Measurements from ENCODE around the gene PHKG2.

Gene PHKG2

DNA sequence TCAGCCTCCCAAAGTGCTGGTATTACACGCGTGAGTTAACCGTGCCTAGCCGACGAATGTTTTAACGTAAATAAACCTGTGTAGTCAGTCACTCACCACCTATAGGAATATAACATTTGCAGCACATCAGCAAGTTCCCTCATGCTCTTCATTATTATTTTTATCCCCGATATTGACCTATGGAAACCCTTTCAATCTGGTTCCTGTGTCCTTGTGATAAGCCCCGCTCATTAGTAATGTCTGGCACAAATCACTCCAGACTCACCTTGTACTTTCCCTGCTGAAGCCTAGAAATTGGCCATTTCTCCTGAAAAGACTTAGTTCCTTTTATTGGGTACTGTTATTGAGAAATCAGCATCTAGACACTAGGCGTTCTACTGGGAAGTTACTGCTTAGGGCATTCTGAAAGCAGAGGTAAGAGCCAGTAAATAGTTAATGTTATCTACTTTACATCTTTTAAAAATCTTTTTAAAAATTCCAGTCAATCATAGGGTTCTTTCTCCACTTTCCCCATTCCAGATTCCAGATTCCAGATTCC is 1.5 kb upstream of the PHKG2 start:
- H4K20me1 ChIP-seq (ENCODE audit: insufficient read depth, low read length): no peaks in the 10 kb centered on the region
- H3K79me2 ChIP-seq (ENCODE audit: low read length): peaks cover 23% of the 10 kb centered on the region
- no peak overlapping the region for H3K4me2 ChIP-seq (ENCODE audit: low read length)
- no peaks in the 10 kb centered on the region for H3K9me3 ChIP-seq (ENCODE audit: insufficient read depth, low read length)
- H3K4me1 ChIP-seq (ENCODE audit: low read length): peaks cover 5% of the 10 kb centered on the region
- H3K4me3 ChIP-seq (ENCODE audit: low read length): no peak overlapping the region
- TF ChIP-seq, protein P1, sequence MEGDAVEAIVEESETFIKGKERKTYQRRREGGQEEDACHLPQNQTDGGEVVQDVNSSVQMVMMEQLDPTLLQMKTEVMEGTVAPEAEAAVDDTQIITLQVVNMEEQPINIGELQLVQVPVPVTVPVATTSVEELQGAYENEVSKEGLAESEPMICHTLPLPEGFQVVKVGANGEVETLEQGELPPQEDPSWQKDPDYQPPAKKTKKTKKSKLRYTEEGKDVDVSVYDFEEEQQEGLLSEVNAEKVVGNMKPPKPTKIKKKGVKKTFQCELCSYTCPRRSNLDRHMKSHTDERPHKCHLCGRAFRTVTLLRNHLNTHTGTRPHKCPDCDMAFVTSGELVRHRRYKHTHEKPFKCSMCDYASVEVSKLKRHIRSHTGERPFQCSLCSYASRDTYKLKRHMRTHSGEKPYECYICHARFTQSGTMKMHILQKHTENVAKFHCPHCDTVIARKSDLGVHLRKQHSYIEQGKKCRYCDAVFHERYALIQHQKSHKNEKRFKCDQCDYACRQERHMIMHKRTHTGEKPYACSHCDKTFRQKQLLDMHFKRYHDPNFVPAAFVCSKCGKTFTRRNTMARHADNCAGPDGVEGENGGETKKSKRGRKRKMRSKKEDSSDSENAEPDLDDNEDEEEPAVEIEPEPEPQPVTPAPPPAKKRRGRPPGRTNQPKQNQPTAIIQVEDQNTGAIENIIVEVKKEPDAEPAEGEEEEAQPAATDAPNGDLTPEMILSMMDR (IDR thresholded peaks at IDR 0.05; ENCODE audit: low read depth, low read length): no peak
- TF ChIP-seq EZH2phosphoT487 (IDR thresholded peaks at IDR 0.05; ENCODE audit: low read depth): no peak
- H2AFZ ChIP-seq (ENCODE audit: low read depth, low read length): no peak overlapping the region
- H3K9ac ChIP-seq (ENCODE audit: low read length): no peak overlapping the region
- H3K27me3 ChIP-seq (ENCODE audit: low read depth, low read length): no peaks in the 10 kb centered on the region
- H3K27ac ChIP-seq (ENCODE audit: low read length): no peak overlapping the region
- H3K36me3 ChIP-seq (replicated peaks; ENCODE audit: low read depth, low read length): peaks cover 24% of the 10 kb centered on the region

DNA sequence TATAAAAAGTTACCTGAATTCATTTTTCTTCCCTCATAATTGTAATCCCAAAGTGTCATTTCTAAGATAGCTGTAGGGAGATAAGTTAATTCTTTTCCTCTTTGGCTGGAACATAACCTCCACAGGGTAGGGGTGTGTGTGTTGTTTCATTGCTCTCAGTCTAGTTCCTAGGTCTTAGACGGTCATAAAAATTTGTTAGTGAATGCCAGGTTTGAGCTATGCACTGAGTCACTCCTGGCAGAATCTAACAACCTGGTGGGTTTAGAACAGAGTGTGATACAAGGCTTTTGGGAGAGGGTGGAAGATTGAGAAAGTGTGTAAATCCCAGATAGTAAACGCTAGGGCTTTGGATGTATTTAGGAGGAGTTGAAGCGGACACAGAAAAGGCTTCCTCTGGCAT is 894 bp upstream of the PHKG2 start:
- H3K9ac ChIP-seq (ENCODE audit: low read length): peak overlapping the region; percentile 68; the same call in 1 of the 2 replicates
- TF ChIP-seq, protein P1 (IDR thresholded peaks at IDR 0.05; ENCODE audit: low read depth, low read length): no peak
- H3K27ac ChIP-seq (ENCODE audit: low read length): 0 out of 2 replicates have a peak overlapping the region, but pooled peaks have one; percentile 28
- H3K36me3 ChIP-seq (replicated peaks; ENCODE audit: low read depth, low read length): peaks cover 20% of the 10 kb centered on the region
- no peaks in the 10 kb centered on the region for H3K27me3 ChIP-seq (ENCODE audit: low read depth, low read length)
- peak overlapping the region; percentile 76 for H3K4me2 ChIP-seq (ENCODE audit: low read length)
- 0 out of 2 replicates have a peak overlapping the region, but pooled peaks have one; percentile 46 for H2AFZ ChIP-seq (ENCODE audit: low read depth, low read length)
- no peaks in the 10 kb centered on the region for H4K20me1 ChIP-seq (ENCODE audit: insufficient read depth, low read length)
- H3K4me3 ChIP-seq (ENCODE audit: low read length): peak overlapping the region; percentile 83
- H3K79me2 ChIP-seq (ENCODE audit: low read length): peaks cover 23% of the 10 kb centered on the region
- no peaks in the 10 kb centered on the region for H3K9me3 ChIP-seq (ENCODE audit: insufficient read depth, low read length)
- peaks cover 5% of the 10 kb centered on the region for H3K4me1 ChIP-seq (ENCODE audit: low read length)

DNA sequence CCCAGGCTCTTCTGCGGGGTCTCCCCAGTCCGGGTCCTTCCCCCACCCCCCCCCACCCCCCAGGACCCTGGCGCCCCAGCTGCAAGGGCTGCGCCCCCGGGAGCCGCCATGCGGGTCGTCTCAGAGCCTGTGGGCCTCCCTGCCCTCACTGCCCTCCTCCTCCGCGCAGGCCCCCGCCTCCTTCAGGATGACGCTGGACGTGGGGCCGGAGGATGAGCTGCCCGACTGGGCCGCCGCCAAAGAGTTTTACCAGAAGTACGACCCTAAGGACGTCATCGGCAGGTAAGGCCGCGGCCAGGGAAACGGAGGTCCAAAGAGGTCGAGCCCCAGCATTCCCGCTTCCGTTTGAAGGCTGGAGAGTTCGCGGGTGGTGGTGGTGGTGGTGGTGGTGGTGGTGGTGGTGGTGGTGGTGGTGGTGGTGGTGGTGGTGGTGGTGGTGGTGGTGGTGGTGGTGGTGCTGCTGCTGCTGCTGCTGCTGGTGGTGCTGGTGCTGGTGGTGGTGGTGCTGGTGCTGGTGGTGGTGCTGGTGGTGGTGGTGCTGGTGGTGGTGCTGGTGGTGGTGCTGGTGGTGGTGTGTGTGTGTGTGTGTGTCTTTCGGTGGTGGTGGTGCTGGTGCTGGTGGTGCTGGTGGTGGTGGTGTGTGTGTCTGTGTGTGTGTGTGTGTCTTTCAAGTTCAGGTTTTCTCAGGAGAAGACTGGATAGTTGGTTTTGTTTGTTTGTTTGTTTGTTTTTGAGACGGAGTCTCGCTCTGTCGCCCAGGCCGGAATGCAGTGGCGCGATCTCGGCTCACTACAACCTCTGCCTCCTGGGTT is 615 bp downstream of the PHKG2 start:
- peak overlapping the region; percentile 63 for H3K9ac ChIP-seq (ENCODE audit: low read length)
- peak overlapping the region; percentile 63 for H3K4me2 ChIP-seq (ENCODE audit: low read length)
- peaks cover 23% of the 10 kb centered on the region for H3K79me2 ChIP-seq (ENCODE audit: low read length)
- no peaks in the 10 kb centered on the region for H3K9me3 ChIP-seq (ENCODE audit: insufficient read depth, low read length)
- H3K4me1 ChIP-seq (ENCODE audit: low read length): peaks cover 5% of the 10 kb centered on the region
- TF ChIP-seq, protein P1 (IDR thresholded peaks at IDR 0.05; ENCODE audit: low read depth, low read length): no peak
- no peak for TF ChIP-seq EZH2phosphoT487 (IDR thresholded peaks at IDR 0.05; ENCODE audit: low read depth)
- H3K4me3 ChIP-seq (ENCODE audit: low read length): peak overlapping the region; percentile 83
- H4K20me1 ChIP-seq (ENCODE audit: insufficient read depth, low read length): no peaks in the 10 kb centered on the region
- H2AFZ ChIP-seq (ENCODE audit: low read depth, low read length): no peak overlapping the region
- peaks cover 20% of the 10 kb centered on the region for H3K36me3 ChIP-seq (replicated peaks; ENCODE audit: low read depth, low read length)
- no peak overlapping the region for H3K27ac ChIP-seq (ENCODE audit: low read length)
- no peaks in the 10 kb centered on the region for H3K27me3 ChIP-seq (ENCODE audit: low read depth, low read length)

DNA sequence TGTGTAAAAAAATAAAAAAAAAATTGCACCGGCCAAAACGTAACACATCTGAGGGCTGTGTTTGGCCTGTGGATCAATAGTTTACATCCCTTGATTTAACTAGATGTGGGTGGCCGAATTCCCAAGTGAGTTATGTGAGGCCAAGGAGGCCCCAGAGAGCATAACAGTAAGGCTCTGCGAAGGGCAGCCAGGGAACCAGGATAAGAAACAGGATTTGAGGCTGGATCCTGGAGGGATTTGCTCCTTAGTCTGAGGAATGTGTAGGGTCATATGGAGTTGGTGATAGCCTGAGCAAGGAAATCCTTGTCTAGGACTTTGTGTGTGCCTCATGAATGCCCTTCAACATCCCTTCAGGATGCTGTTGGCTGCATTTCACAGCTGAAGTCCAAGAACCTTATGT is 2.0 kb downstream of the PHKG2 start:
- no peak for TF ChIP-seq EZH2phosphoT487 (IDR thresholded peaks at IDR 0.05; ENCODE audit: low read depth)
- TF ChIP-seq, protein P1 (IDR thresholded peaks at IDR 0.05; ENCODE audit: low read depth, low read length): no peak
- Histone ChIP-seq H3K36me3 (replicated peaks; ENCODE audit: low read depth, low read length) (peaks cover 17% of the 10 kb centered on the region), H3K9me3 (ENCODE audit: insufficient read depth, low read length) (no peaks in the 10 kb centered on the region), H3K27me3 (ENCODE audit: low read depth, low read length) (no peaks in the 10 kb centered on the region), H4K20me1 (ENCODE audit: insufficient read depth, low read length) (no peaks in the 10 kb centered on the region), H2AFZ (ENCODE audit: low read depth, low read length) (no peak overlapping the region), H3K4me2 (ENCODE audit: low read length) (no peak overlapping the region), H3K9ac (ENCODE audit: low read length) (no peak overlapping the region), H3K79me2 (ENCODE audit: low read length) (peaks cover 23% of the 10 kb centered on the region), H3K4me3 (ENCODE audit: low read length) (no peak overlapping the region), H3K4me1 (ENCODE audit: low read length) (peaks cover 5% of the 10 kb centered on the region), H3K27ac (ENCODE audit: low read length) (no peak overlapping the region)
